Keratinocyte (primary cell): Measurements from ENCODE around the gene TMEM69. TPM values are rescaled to one million over a fixed set of nuclear protein-coding genes. Genes with fewer than 3 reads are reported as not detected.

Experiments used
- DNase-seq: peaks from one replicate; pipeline ENCODE4 v3.0.0-alpha.2; 2011; ENCODE audit warnings: low read depth, missing footprints, low spot score
- FAIRE-seq: peaks from 2 replicates; lab custom pipeline; 2011; peaks lifted over from hg19 to GRCh38; lab: Jason Lieb, UNC
- H2AFZ ChIP-seq: 2 replicates; pipeline ENCODE4 v1.6.0; 2012; ENCODE audit warnings: low read length, control low read depth, inconsistent platforms; ENCODE audit not compliant: control insufficient read depth
- H3K27ac ChIP-seq: 2 replicates; pipeline ENCODE4 v1.5.1; 2011; ENCODE audit warnings: low read length; ENCODE audit not compliant: control insufficient read depth, insufficient read depth
- H3K27me3 ChIP-seq: 3 replicates; pipeline ENCODE4 v1.6.0; 2011; ENCODE audit warnings: low read length; ENCODE audit not compliant: control insufficient read depth, insufficient read depth; ENCODE audit errors: extremely low read depth
- H3K36me3 ChIP-seq, 2 experiments: 2 replicates in 1 of 2; 3 replicates in 1 of 2; pipeline ENCODE4 v1.5.1; 2011; ENCODE audit warnings: low read length in 2 of 2, mild to moderate bottlenecking in 1 of 2; ENCODE audit not compliant: control insufficient read depth in 2 of 2, insufficient read depth in 2 of 2; ENCODE audit errors: extremely low read depth in 1 of 2
- H3K4me1 ChIP-seq: 3 replicates; pipeline ENCODE4 v1.5.1; 2011; ENCODE audit warnings: low read length; ENCODE audit not compliant: control insufficient read depth, insufficient read depth; ENCODE audit errors: extremely low read depth
- H3K4me2 ChIP-seq: 3 replicates; pipeline ENCODE4 v1.6.0; 2011; ENCODE audit warnings: low read depth, low read length; ENCODE audit not compliant: control insufficient read depth, insufficient read depth; ENCODE audit errors: extremely low read depth
- H3K4me3 ChIP-seq, 3 experiments: fragments of 200-600 bp in 1 of 3; sonication (generic) in 1 of 3; 2 replicates in 2 of 3; 3 replicates in 1 of 3; pipeline ENCODE4 v1.5.1; 2011 to 2016; ENCODE audit warnings: low read length in 3 of 3, mild to moderate bottlenecking in 3 of 3, control low read depth in 2 of 3, inconsistent platforms in 1 of 3, low read depth in 1 of 3, mixed read lengths in 1 of 3, mixed run types in 1 of 3, moderate library complexity in 1 of 3; ENCODE audit not compliant: control insufficient read depth in 2 of 3, insufficient read depth in 2 of 3; ENCODE audit errors: extremely low read depth in 1 of 3
- H3K79me2 ChIP-seq: 2 replicates; pipeline ENCODE4 v1.6.0; 2012; ENCODE audit warnings: low read length; ENCODE audit not compliant: control insufficient read depth, insufficient read depth
- H3K9ac ChIP-seq: 3 replicates; pipeline ENCODE4 v1.6.0; 2011; ENCODE audit warnings: low read length; ENCODE audit not compliant: control insufficient read depth, insufficient read depth; ENCODE audit errors: extremely low read depth
- H3K9me1 ChIP-seq: 3 replicates; pipeline ENCODE4 v1.6.0; 2011; ENCODE audit warnings: low read length; ENCODE audit not compliant: control insufficient read depth, insufficient read depth; ENCODE audit errors: extremely low read depth
- H3K9me3 ChIP-seq: 2 replicates; pipeline ENCODE4 v1.5.1; 2012; ENCODE audit warnings: low read depth, low read length; ENCODE audit not compliant: control insufficient read depth
- H4K20me1 ChIP-seq: 3 replicates; pipeline ENCODE4 v1.6.0; 2011; ENCODE audit warnings: low read length; ENCODE audit not compliant: control insufficient read depth, insufficient read depth; ENCODE audit errors: extremely low read depth
- CTCF ChIP-seq, 3 experiments: IDR thresholded peaks in 1 of 3; conservative IDR thresholded peaks in 1 of 3; optimal IDR thresholded peaks in 1 of 3; 2 replicates in 2 of 3; 3 replicates in 1 of 3; pipeline versions ENCODE3 to v1.5.1; 2011; ENCODE audit warnings: low read length in 3 of 3, mild to moderate bottlenecking in 3 of 3, moderate library complexity in 2 of 3, control low read depth in 1 of 3, inconsistent platforms in 1 of 3; ENCODE audit not compliant: insufficient read depth in 2 of 3; ENCODE audit errors: extremely low read depth in 1 of 3
- EZH2 ChIP-seq: IDR thresholded peaks from one replicate; pipeline ENCODE4 v1.6.1; 2012; ENCODE audit warnings: inconsistent platforms, mild to moderate bottlenecking, low read length, moderate library complexity
- dilution Hi-C: fragments of 300-500 bp; cut with MboI; formaldehyde crosslinking; loops from one replicate; pipeline ENCODE4 v1.7.0; 2020; ENCODE audit warnings: low sequenced_read_pairs; ENCODE audit not compliant: extremely low pct_ligation_motif_present
- polyA plus RNA-seq, 5 experiments: library from polyadenylated mRNA; depleted of rRNA in 3 of 5; stranded (reverse) in 3 of 5; stranded (forward) in 1 of 5; unstranded in 1 of 5; fragments of >200 nt; gene quantifications; 1 replicate in 1 of 5; 2 replicates in 3 of 5; 3 replicates in 1 of 5; pipeline versions ENCODE4 v1.2.1 to v1.2.3, GENCODE V29; 2011 to 2012; ENCODE audit warnings: missing spikeins in 2 of 5, low read depth in 1 of 5, low replicate concordance in 1 of 5

The TMEM69 gene
- polyA plus RNA-seq, 1 donor (not counting 4 experiments of a cell fraction or from before 2014, with no cell fraction given), result 110 TPM

- no peak for FAIRE-seq
- no peak for DNase-seq
- Histone ChIP-seq H3K36me3 (peaks cover 7 to 12% of the 10 kb centered on the region in 2 experiments), H3K9me1 (no peaks in the 10 kb centered on the region), H3K4me1 (no peaks in the 10 kb centered on the region), H3K4me2 (no peak overlapping the region), H3K4me3 (no peak overlapping the region), H3K27ac (no peak overlapping the region), H2AFZ (no peak overlapping the region), H3K9ac (no peak overlapping the region), H3K79me2 (peaks cover 21% of the 10 kb centered on the region), H3K9me3 (no peaks in the 10 kb centered on the region), H3K27me3 (no peaks in the 10 kb centered on the region), H4K20me1 (no peaks in the 10 kb centered on the region)
- dilution Hi-C loops, result loop anchor here (25.0 kb wide), 1 partner anchor 167 kb away; no protein-coding TSS in a partner anchor
- TF ChIP-seq EZH2 (no peak), CTCF (optimal IDR thresholded peaks at IDR 0.05 in 1 of 3, IDR thresholded peaks at IDR 0.05 in 1 of 3, conservative IDR thresholded peaks at IDR 0.05 in 1 of 3; ENCODE audit: extremely low read depth in 1 of 3, insufficient read depth in 2 of 3, low read length in 3 of 3) (no peak)
Observed at GRCh38 chr1:45694823-45695222, 6.8 kb downstream of the TMEM69 start.

DNA sequence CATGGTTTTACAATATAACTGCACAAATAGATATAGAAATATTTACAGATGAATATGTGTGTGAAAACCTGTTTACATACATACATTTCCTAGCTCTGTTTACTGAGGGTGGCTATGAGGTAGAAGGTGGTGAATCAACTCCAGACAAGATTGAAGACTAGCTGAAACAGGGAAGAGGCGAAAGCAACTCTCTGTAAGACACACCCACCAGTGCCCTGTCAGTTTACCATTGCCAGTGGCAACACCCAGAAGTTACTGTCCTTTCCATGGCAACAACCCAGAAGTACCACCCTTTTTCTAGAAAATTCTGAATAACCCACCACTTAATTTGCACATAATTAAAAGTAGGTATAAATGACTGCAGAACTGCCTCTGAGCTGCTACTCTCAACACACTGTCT is 16.7 kb downstream of the TMEM69 start:
- Histone ChIP-seq H3K4me2 (no peak overlapping the region), H3K4me3 (no peak overlapping the region), H4K20me1 (no peaks in the 10 kb centered on the region), H3K9me1 (no peaks in the 10 kb centered on the region), H3K27ac (no peak overlapping the region), H2AFZ (no peak overlapping the region), H3K9ac (no peak overlapping the region), H3K36me3 (no peaks in the 10 kb centered on the region), H3K4me1 (no peaks in the 10 kb centered on the region), H3K79me2 (no peaks in the 10 kb centered on the region), H3K27me3 (no peaks in the 10 kb centered on the region), H3K9me3 (no peaks in the 10 kb centered on the region)
- TF ChIP-seq CTCF (optimal IDR thresholded peaks at IDR 0.05 in 1 of 3, IDR thresholded peaks at IDR 0.05 in 1 of 3, conservative IDR thresholded peaks at IDR 0.05 in 1 of 3; ENCODE audit: extremely low read depth in 1 of 3, insufficient read depth in 2 of 3, low read length in 3 of 3), result no peak
- no peak for TF ChIP-seq EZH2
- FAIRE-seq (no peak), DNase-seq (no peak)
- dilution Hi-C loops, result no loop called here
